GM12878 (cell line): ENCODE data around the gene KRT31. TPM values are rescaled to one million over a fixed set of nuclear protein-coding genes. Genes with fewer than 3 reads are reported as not detected.

ENCODE experiments used
- ATAC-seq: fragments of 200-7000 bp; cut with Tn5 transposase; 3 replicates; pipeline ENCODE4 v1.9.1; 2020; ENCODE audit warnings: mild to moderate bottlenecking, moderate library complexity
- BruUV-seq: library from RNA; stranded (reverse); fragments of 400-500 nt; replicated peaks from 2 replicates; lab custom pipeline; 2021; lab: Mats Ljungman, UMichigan
- CTCF ChIA-PET: fragments of 300-600 bp; sonication (Branson Sonifier 250); formaldehyde crosslinking; extraction: SDS; loops from one replicate; lab custom pipeline; 2021; ENCODE audit warnings: inconsistent platforms; lab: Yijun Ruan, JAX
- POLR2A ChIA-PET: fragments of 350-600 bp; formaldehyde crosslinking; extraction: SDS; loops from one replicate; lab custom pipeline; 2021; ENCODE audit warnings: inconsistent platforms; lab: Charles Lee
- RAD21 ChIA-PET: fragments of 300-600 bp; sonication (Branson Sonifier 250); formaldehyde crosslinking; loops from one replicate; lab custom pipeline; 2023; ENCODE audit warnings: antibody characterized with exemption; ENCODE audit not compliant: unreplicated experiment; lab: Charles Lee
- SMC1A ChIA-PET: fragments of 300-600 bp; sonication (Branson Sonifier 250); formaldehyde crosslinking; loops from one replicate; lab custom pipeline; 2023; ENCODE audit not compliant: unreplicated experiment, uncharacterized antibody; lab: Charles Lee
- DNase-seq: peaks from one replicate; pipeline ENCODE4 v3.0.0-alpha.2; 2011; ENCODE audit warnings: low read depth, low spot score
- FAIRE-seq: peaks from 3 replicates; lab custom pipeline; 2011; peaks lifted over from hg19 to GRCh38; lab: Jason Lieb, UNC
- H2AFZ ChIP-seq: 2 replicates; pipeline ENCODE4 v1.6.0; 2011; ENCODE audit warnings: low read depth, low read length, control low read depth; ENCODE audit not compliant: control insufficient read depth
- H3K27ac ChIP-seq: 2 replicates; pipeline ENCODE4 v1.5.1; 2011; ENCODE audit warnings: control low read depth; ENCODE audit not compliant: control insufficient read depth, insufficient read depth
- H3K27me3 ChIP-seq, 2 experiments: replicated peaks in 1 of 2; 2 replicates each; pipeline versions ENCODE4 v1.6.0 to v1.6.1; 2011; ENCODE audit warnings: low read length in 1 of 2; ENCODE audit not compliant: control insufficient read depth in 2 of 2, insufficient read depth in 2 of 2
- H3K36me3 ChIP-seq, 2 experiments: 2 replicates each; pipeline ENCODE4 v1.5.1; 2011; ENCODE audit warnings: low read length in 1 of 2; ENCODE audit not compliant: control insufficient read depth in 2 of 2, insufficient read depth in 2 of 2
- H3K4me1 ChIP-seq: 2 replicates; pipeline ENCODE4 v1.6.1; 2011; ENCODE audit warnings: mild to moderate bottlenecking, low read length, moderate library complexity, mixed read lengths; ENCODE audit not compliant: control insufficient read depth, insufficient read depth
- H3K4me2 ChIP-seq: 2 replicates; pipeline ENCODE4 v1.6.0; 2011; ENCODE audit warnings: control low read depth; ENCODE audit not compliant: control insufficient read depth, insufficient read depth
- H3K4me3 ChIP-seq: fragments of 200-600 bp; sonication (generic); 2 replicates; pipeline ENCODE4 v1.5.1; 2016
- H3K79me2 ChIP-seq: 2 replicates; pipeline ENCODE4 v1.6.0; 2011; ENCODE audit warnings: low read length; ENCODE audit not compliant: control insufficient read depth, insufficient read depth
- H3K9ac ChIP-seq: 2 replicates; pipeline ENCODE4 v1.8.0; 2011; ENCODE audit warnings: low read length, control low read depth, mixed read lengths; ENCODE audit not compliant: control insufficient read depth, insufficient read depth
- H3K9me3 ChIP-seq: replicated peaks from 3 replicates; pipeline ENCODE4 v1.5.1; 2011; ENCODE audit warnings: mild to moderate bottlenecking, low read length; ENCODE audit not compliant: control insufficient read depth, insufficient read depth
- H4K20me1 ChIP-seq: 2 replicates; pipeline ENCODE4 v1.6.0; 2011; ENCODE audit not compliant: control insufficient read depth, insufficient read depth
- DPF2 ChIP-seq: fragments of 450-650 bp; IDR thresholded peaks from 2 replicates; pipeline ENCODE4 v1.6.1; 2017; ENCODE audit warnings: mild to moderate bottlenecking
- ETV6 ChIP-seq, 2 experiments: fragments of 450-650 bp in 1 of 2; IDR thresholded peaks in 1 of 2; conservative IDR thresholded peaks in 1 of 2; 2 replicates each; pipeline ENCODE4 v1.6.1; 2014; ENCODE audit warnings: antibody characterized with exemption in 1 of 2, borderline replicate concordance in 1 of 2, low read depth in 1 of 2, mild to moderate bottlenecking in 1 of 2, moderate library complexity in 1 of 2
- KLF5 ChIP-seq: fragments of 450-650 bp; IDR thresholded peaks from 2 replicates; pipeline ENCODE4 v1.6.1; 2014; ENCODE audit warnings: mild to moderate bottlenecking; ENCODE audit not compliant: partially characterized antibody
- MEF2B ChIP-seq: fragments of 450-650 bp; IDR thresholded peaks from 2 replicates; pipeline ENCODE4 v1.6.1; 2018; ENCODE audit warnings: mild to moderate bottlenecking, moderate library complexity; ENCODE audit not compliant: partially characterized antibody, poor library complexity, severe bottlenecking
- MXI1 ChIP-seq: fragments of 150-350 bp; IDR thresholded peaks from 2 replicates; pipeline ENCODE4 v1.6.1; 2011; ENCODE audit warnings: low read depth, mild to moderate bottlenecking, inconsistent platforms, low read length, improper control_type of control experiment
- NBN ChIP-seq: fragments of 450-650 bp; IDR thresholded peaks from 2 replicates; pipeline ENCODE4 v1.6.1; 2016
- PML ChIP-seq: IDR thresholded peaks from 2 replicates; pipeline ENCODE4 v1.6.1; 2012; ENCODE audit warnings: low read length, inconsistent platforms
- SMARCA5 ChIP-seq: fragments of 450-650 bp; IDR thresholded peaks from 2 replicates; pipeline ENCODE4 v1.6.1; 2017; ENCODE audit warnings: mild to moderate bottlenecking
- SMC3 ChIP-seq: IDR thresholded peaks from 2 replicates; pipeline ENCODE4 v1.6.1; 2011; ENCODE audit warnings: low read length, improper control_type of control experiment, borderline replicate concordance
- STAT3 ChIP-seq: IDR thresholded peaks from 2 replicates; pipeline ENCODE4 v1.6.1; 2011; ENCODE audit warnings: low read depth, low read length, improper control_type of control experiment
- TCF12 ChIP-seq: IDR thresholded peaks from 2 replicates; pipeline ENCODE4 v1.6.1; 2011; ENCODE audit warnings: low read depth, mild to moderate bottlenecking, low read length
- ZNF217 ChIP-seq: fragments of 450-650 bp; IDR thresholded peaks from 2 replicates; pipeline ENCODE4 v1.6.1; 2017; ENCODE audit warnings: antibody characterized with exemption, mild to moderate bottlenecking
- ZNF384 ChIP-seq: IDR thresholded peaks from 2 replicates; pipeline ENCODE4 v1.6.1; 2012; ENCODE audit warnings: low read depth, mild to moderate bottlenecking, low read length, improper control_type of control experiment, borderline replicate concordance
- WGBS: methylation state at CpG from one replicate; pipeline ENCODE4 v1.1.6; 2016; ENCODE audit warnings: low lambda C conversion rate; ENCODE audit not compliant: insufficient replicate concordance, insufficient coverage; ENCODE audit errors: missing lambda C conversion rate; 5-methylcytosine and 5-hydroxymethylcytosine counted together
- in situ Hi-C: fragments of 300-500 bp; cut with MboI; formaldehyde crosslinking; loops from 9 replicates; pipeline ENCODE4 v1.14.3; 2018; ENCODE audit warnings: mixed read lengths
- intact Hi-C: fragments of 100-400 bp; cut with micrococcal nuclease; formaldehyde crosslinking; loops from one replicate; pipeline ENCODE4 v1.14.2; 2022; ENCODE audit not compliant: unreplicated experiment
- polyA plus RNA-seq, 11 experiments: library from polyadenylated mRNA; depleted of rRNA in 4 of 11; unstranded in 6 of 11; stranded (reverse) in 5 of 11; fragments of >200 nt; fragmentation: Nextera tagmentation in 4 of 11; fragmentation: Illumina TruSeq in 1 of 11; extraction: Ambion mirVana in 4 of 11; extraction: Trizol in 1 of 11; gene quantifications; 1 replicate in 1 of 11; 2 replicates in 10 of 11; pipeline versions ENCODE4 v1.2.1 to v1.2.3, GENCODE V29; 2011 to 2016; ENCODE audit warnings: inconsistent platforms in 2 of 11, missing spikeins in 2 of 11, low read depth in 1 of 11
- total RNA-seq, 4 experiments: library from RNA; depleted of rRNA in 3 of 4; stranded (reverse); fragments of >200 nt in 3 of 4; fragmentation: Illumina TruSeq in 1 of 4; extraction: Trizol in 1 of 4; gene quantifications; 2 replicates each; pipeline versions ENCODE4 v1.2.1 to v1.2.3, GENCODE V29; 2013 to 2021
- TF ChIP-seq, protein P1 (sequence below): fragments of 450-650 bp; conservative IDR thresholded peaks from 2 replicates; pipeline ENCODE4 v1.6.1; 2017; ENCODE audit warnings: mild to moderate bottlenecking, moderate library complexity

The KRT31 gene
- total and polyA plus RNA-seq, 10 of the 15 experiments (the other 5 are each of a cell fraction or from before 2014, with no cell fraction given): not detected

DNA sequence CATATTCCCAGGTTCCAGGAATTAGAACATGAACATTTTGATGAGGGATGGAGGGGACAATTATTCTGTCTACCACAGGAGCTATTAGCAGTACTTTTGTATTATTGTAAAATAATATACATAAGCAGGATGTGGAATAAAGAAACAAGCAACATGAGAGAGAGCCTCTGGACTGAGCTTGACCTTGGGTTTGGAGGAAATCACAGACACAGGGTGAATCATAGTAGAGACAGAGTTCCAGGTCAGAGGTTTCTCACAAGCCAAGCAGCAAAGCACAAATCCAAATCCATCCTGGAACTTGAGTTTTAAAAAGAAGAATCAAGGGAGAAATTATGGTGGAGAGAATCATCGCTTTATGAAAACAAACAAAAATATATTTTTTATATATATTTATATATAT, 5.1 kb downstream of the KRT31 start:
- TF ChIP-seq ZNF217 (no peak), SMC3 (no peak), PML (no peak), SMARCA5 (no peak), MXI1 (no peak), DPF2 (no peak), MEF2B (no peak), NBN (no peak), TCF12 (no peak), ZNF384 (no peak), ETV6 (conservative IDR thresholded peaks at IDR 0.05 in 1 of 2, IDR thresholded peaks at IDR 0.05 in 1 of 2; ENCODE audit: borderline replicate concordance in 1 of 2, low read depth in 1 of 2) (no peak), STAT3 (no peak), KLF5 (no peak)
- TF ChIP-seq, protein P1, sequence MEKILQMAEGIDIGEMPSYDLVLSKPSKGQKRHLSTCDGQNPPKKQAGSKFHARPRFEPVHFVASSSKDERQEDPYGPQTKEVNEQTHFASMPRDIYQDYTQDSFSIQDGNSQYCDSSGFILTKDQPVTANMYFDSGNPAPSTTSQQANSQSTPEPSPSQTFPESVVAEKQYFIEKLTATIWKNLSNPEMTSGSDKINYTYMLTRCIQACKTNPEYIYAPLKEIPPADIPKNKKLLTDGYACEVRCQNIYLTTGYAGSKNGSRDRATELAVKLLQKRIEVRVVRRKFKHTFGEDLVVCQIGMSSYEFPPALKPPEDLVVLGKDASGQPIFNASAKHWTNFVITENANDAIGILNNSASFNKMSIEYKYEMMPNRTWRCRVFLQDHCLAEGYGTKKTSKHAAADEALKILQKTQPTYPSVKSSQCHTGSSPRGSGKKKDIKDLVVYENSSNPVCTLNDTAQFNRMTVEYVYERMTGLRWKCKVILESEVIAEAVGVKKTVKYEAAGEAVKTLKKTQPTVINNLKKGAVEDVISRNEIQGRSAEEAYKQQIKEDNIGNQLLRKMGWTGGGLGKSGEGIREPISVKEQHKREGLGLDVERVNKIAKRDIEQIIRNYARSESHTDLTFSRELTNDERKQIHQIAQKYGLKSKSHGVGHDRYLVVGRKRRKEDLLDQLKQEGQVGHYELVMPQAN: no peak
- Histone ChIP-seq H3K9ac (no peak overlapping the region), H3K27me3 (peaks cover 0 to 3% of the 10 kb centered on the region in 2 experiments; a peak in 2 of 4 replicates), H3K4me1 (no peaks in the 10 kb centered on the region), H3K4me3 (no peak overlapping the region), H3K27ac (no peak overlapping the region), H2AFZ (no peak overlapping the region), H3K9me3 (no peaks in the 10 kb centered on the region; the same call in 2 of the 3 replicates), H3K4me2 (no peak overlapping the region), H3K36me3 (no peaks in the 10 kb centered on the region), H3K79me2 (no peaks in the 10 kb centered on the region), H4K20me1 (no peaks in the 10 kb centered on the region)
- WGBS: 58% methylated on average over 1 of the region's 1 CpG
- in situ Hi-C loops (no loop called here), intact Hi-C loops (no loop called here)
- ChIA-PET CTCF (no interaction called here), RAD21 (interaction anchor here (0.6 kb wide), 1 partner anchor 681 kb away, joined by 3 read pairs; no protein-coding TSS in a partner anchor), SMC1A (no interaction called here), POLR2A (no interaction called here)
- ATAC-seq: no peak
- no peak for FAIRE-seq
- BruUV-seq: no TSS peak
- DNase-seq: no peak
